ENCODE results near the gene TMEM123. TPM values are rescaled to one million over a fixed set of nuclear protein-coding genes. Genes with fewer than 3 reads are reported as not detected.

TMEM123 gene
- total and polyA plus RNA-seq, 2 of the 4 experiments (the other 2 are of a cell fraction): 96.9 to 127 TPM

GRCh38 chr11:102437727-102438126 lies 14.8 kb downstream of the TMEM123 start:
- peaks cover 4% of the 10 kb centered on the region for H3K4me1 ChIP-seq (ENCODE audit: control insufficient read depth, insufficient read depth, low read length)
- no peaks in the 10 kb centered on the region for H3K9me3 ChIP-seq (ENCODE audit: control insufficient read depth, insufficient read depth, low read length)
- no peak overlapping the region for H3K4me2 ChIP-seq (ENCODE audit: low read depth, low read length)
- ChIA-PET POLR2A (ENCODE audit: unreplicated experiment) (no interaction called here), CTCF (no interaction called here)
- no peak overlapping the region for H3K9ac ChIP-seq (ENCODE audit: low read depth, low read length)
- H2AK9ac ChIP-seq (replicated peaks; ENCODE audit: low read depth, low read length, poor library complexity): no peak overlapping the region
- ATAC-seq (ENCODE audit: low read depth): no peak
- H4K8ac ChIP-seq (ENCODE audit: low read depth in 2 of 2, low read length in 2 of 2): no peak overlapping the region
- no peak overlapping the region for H3K23ac ChIP-seq (ENCODE audit: low read depth, low read length)
- DNase-seq: no peak
- no CpG with 5 or more reads among the region's 2 CpGs for WGBS, 2 experiments (ENCODE audit: extremely low coverage in 2 of 2, insufficient read length in 1 of 2)
- H3K9me1 ChIP-seq (ENCODE audit: insufficient read depth, low read length): no peaks in the 10 kb centered on the region; the same call in none of the 2 replicates
- intact Hi-C loops (cut with micrococcal nuclease) (loop anchor here (5.0 kb wide), 1 partner anchor 40 kb away; no protein-coding TSS in a partner anchor), dilution Hi-C loops (cut with HindIII; ENCODE audit: low sequenced_read_pairs, unreplicated experiment) (no loop called here), in situ Hi-C loops (cut with MboI; ENCODE audit: low sequenced_read_pairs) (no loop called here)
- peaks cover under 1% of the 10 kb centered on the region for H3K36me3 ChIP-seq (ENCODE audit: control insufficient read depth, insufficient read depth, low read length)
- H2BK15ac ChIP-seq (ENCODE audit: low read depth, low read length): no peak overlapping the region
- no TSS peak for BruUV-seq (replicated peaks)
- H2BK20ac ChIP-seq (ENCODE audit: low read depth, low read length): no peak overlapping the region
- H2AK5ac ChIP-seq (ENCODE audit: low read depth, low read length): no peak overlapping the region
- 0 out of 2 replicates have a peak overlapping the region, but pooled peaks have one; percentile 10 for H3K14ac ChIP-seq (replicated peaks; ENCODE audit: low read depth, low read length)
- H3K27me3 ChIP-seq (ENCODE audit: control insufficient read depth, insufficient read depth, low read length): no peaks in the 10 kb centered on the region
- H3K56ac ChIP-seq (ENCODE audit: extremely low read depth, insufficient read depth, low read length): no peak overlapping the region
- H4K5ac ChIP-seq (ENCODE audit: low read depth, low read length): 0 out of 2 replicates have a peak overlapping the region, but pooled peaks have one; percentile 8
- no peak overlapping the region for H3K27ac ChIP-seq (ENCODE audit: insufficient read depth, low read length)
- H2BK120ac ChIP-seq (ENCODE audit: low read depth, low read length): no peak overlapping the region
- no peak overlapping the region for H3K4ac ChIP-seq (ENCODE audit: low read depth, low read length)
- H3K79me1 ChIP-seq (ENCODE audit: low read depth in 1 of 2, low read length in 2 of 2): peaks cover 17 to 49% of the 10 kb centered on the region in 2 experiments; a peak in 3 of 4 replicates
- TF ChIP-seq CEBPB (IDR thresholded peaks at IDR 0.05; ENCODE audit: low read depth, low read length) (no peak), MAFK (IDR thresholded peaks at IDR 0.05; ENCODE audit: low read depth, low read length) (no peak), RAD21 (IDR thresholded peaks at IDR 0.05; ENCODE audit: low read length) (no peak), MXI1 (IDR thresholded peaks at IDR 0.05; ENCODE audit: borderline replicate concordance, low read depth, low read length) (no peak), USF2 (IDR thresholded peaks at IDR 0.05; ENCODE audit: low read depth, low read length) (no peak), RCOR1 (IDR thresholded peaks at IDR 0.05; ENCODE audit: insufficient replicate concordance, low read length) (no peak), ELK1 (IDR thresholded peaks at IDR 0.05; ENCODE audit: borderline replicate concordance, low read depth, low read length) (no peak), MAZ (IDR thresholded peaks at IDR 0.05; ENCODE audit: borderline replicate concordance, low read depth, low read length) (no peak), CTCF (conservative IDR thresholded peaks at IDR 0.05; ENCODE audit: low read depth, low read length) (no peak), SMC3 (IDR thresholded peaks at IDR 0.05; ENCODE audit: low read depth, low read length) (no peak), BHLHE40 (IDR thresholded peaks at IDR 0.05; ENCODE audit: low read depth, low read length) (no peak), POLR2A (IDR thresholded peaks at IDR 0.05; ENCODE audit: low read depth, low read length) (no peak), NFE2L2 (IDR thresholded peaks at IDR 0.05; ENCODE audit: low read depth, low read length) (no peak), CHD1 (IDR thresholded peaks at IDR 0.05; ENCODE audit: low read depth, low read length) (no peak), FOS (IDR thresholded peaks at IDR 0.05; ENCODE audit: low read depth, low read length) (no peak), RFX5 (IDR thresholded peaks at IDR 0.05; ENCODE audit: low read depth, low read length) (no peak)
- no peaks in the 10 kb centered on the region for H4K20me1 ChIP-seq (ENCODE audit: insufficient read depth, low read length)
- H2BK5ac ChIP-seq (ENCODE audit: low read depth, low read length, poor library complexity, severe bottlenecking): no peak overlapping the region
- no peak overlapping the region for H3K4me3 ChIP-seq (ENCODE audit: insufficient read depth, low read depth, low read length)
- no peak overlapping the region for H3K18ac ChIP-seq (ENCODE audit: low read depth, low read length)
- no peak overlapping the region for H4K91ac ChIP-seq (ENCODE audit: insufficient read depth, low read depth, low read length)
- H2AFZ ChIP-seq (replicated peaks; ENCODE audit: low read length, poor library complexity): no peak overlapping the region
